ENCODE results near the gene NCR3LG1.

DNA sequence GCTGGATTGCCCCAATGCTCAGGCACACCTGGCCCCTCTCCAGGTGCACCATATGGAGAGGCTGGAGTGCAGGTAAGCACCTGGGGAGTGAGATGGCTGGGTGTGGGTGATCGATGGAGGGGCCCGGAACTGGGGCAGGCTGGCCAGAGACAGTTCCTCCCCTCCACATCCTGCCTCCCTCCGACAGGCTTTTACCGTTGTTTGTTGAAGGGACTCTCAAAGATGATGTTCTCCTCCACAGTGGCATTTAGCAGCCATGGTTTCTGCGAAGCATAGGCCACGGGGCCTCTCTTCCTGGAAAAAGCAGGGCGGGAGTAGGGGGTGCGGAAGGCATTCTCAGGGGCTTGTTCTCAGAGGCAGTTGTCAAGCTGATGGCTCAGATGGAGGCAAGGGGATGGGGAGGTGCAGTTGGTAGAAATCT lies 62.7 kb downstream of the NCR3LG1 start:
- no peak for TF ChIP-seq CREB1 (CRISPR knock-in tag; IDR thresholded peaks at IDR 0.05)
- no peak for TF ChIP-seq ELF4 (CRISPR knock-in tag; IDR thresholded peaks at IDR 0.05; ENCODE audit: low read depth)
- TF ChIP-seq, protein P1, sequence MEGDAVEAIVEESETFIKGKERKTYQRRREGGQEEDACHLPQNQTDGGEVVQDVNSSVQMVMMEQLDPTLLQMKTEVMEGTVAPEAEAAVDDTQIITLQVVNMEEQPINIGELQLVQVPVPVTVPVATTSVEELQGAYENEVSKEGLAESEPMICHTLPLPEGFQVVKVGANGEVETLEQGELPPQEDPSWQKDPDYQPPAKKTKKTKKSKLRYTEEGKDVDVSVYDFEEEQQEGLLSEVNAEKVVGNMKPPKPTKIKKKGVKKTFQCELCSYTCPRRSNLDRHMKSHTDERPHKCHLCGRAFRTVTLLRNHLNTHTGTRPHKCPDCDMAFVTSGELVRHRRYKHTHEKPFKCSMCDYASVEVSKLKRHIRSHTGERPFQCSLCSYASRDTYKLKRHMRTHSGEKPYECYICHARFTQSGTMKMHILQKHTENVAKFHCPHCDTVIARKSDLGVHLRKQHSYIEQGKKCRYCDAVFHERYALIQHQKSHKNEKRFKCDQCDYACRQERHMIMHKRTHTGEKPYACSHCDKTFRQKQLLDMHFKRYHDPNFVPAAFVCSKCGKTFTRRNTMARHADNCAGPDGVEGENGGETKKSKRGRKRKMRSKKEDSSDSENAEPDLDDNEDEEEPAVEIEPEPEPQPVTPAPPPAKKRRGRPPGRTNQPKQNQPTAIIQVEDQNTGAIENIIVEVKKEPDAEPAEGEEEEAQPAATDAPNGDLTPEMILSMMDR (IDR thresholded peaks at IDR 0.05), result no peak
- TF ChIP-seq, protein P2, sequence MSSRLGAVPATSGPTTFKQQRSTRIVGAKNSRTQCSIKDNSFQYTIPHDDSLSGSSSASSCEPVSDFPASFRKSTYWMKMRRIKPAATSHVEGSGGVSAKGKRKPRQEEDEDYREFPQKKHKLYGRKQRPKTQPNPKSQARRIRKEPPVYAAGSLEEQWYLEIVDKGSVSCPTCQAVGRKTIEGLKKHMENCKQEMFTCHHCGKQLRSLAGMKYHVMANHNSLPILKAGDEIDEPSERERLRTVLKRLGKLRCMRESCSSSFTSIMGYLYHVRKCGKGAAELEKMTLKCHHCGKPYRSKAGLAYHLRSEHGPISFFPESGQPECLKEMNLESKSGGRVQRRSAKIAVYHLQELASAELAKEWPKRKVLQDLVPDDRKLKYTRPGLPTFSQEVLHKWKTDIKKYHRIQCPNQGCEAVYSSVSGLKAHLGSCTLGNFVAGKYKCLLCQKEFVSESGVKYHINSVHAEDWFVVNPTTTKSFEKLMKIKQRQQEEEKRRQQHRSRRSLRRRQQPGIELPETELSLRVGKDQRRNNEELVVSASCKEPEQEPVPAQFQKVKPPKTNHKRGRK (CRISPR knock-in tag; IDR thresholded peaks at IDR 0.05; ENCODE audit: borderline replicate concordance), result no peak
- TF ChIP-seq, protein P3, sequence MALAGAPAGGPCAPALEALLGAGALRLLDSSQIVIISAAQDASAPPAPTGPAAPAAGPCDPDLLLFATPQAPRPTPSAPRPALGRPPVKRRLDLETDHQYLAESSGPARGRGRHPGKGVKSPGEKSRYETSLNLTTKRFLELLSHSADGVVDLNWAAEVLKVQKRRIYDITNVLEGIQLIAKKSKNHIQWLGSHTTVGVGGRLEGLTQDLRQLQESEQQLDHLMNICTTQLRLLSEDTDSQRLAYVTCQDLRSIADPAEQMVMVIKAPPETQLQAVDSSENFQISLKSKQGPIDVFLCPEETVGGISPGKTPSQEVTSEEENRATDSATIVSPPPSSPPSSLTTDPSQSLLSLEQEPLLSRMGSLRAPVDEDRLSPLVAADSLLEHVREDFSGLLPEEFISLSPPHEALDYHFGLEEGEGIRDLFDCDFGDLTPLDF (CRISPR knock-in tag; IDR thresholded peaks at IDR 0.05), result no peak
